HS-27A (cell line): ENCODE results near the gene MAPT.

Experiments used
- DNase-seq: peaks from one replicate; pipeline ENCODE4 v3.0.0-alpha.2; 2012; ENCODE audit warnings: low read depth, missing footprints

MAPT gene

GRCh38 chr17:45973946-45974859 is 79.8 kb downstream of the MAPT start:
- DNase-seq: no peak

GRCh38 chr17:45974916-45975630 is 80.7 kb downstream of the MAPT start:
- no peak for DNase-seq

GRCh38 chr17:45975640-45976295 is 81.4 kb downstream of the MAPT start:
- no peak for DNase-seq

- no peak for DNase-seq
Observed at GRCh38 chr17:45976391-45976754, 82.0 kb downstream of the MAPT start.

GRCh38 chr17:45976755-45977505 is 82.6 kb downstream of the MAPT start:
- no peak for DNase-seq

- DNase-seq: no peak
Observed at GRCh38 chr17:45977506-45977824, 83.1 kb downstream of the MAPT start.

- DNase-seq: no peak
Observed at GRCh38 chr17:45977976-45978626, 83.7 kb downstream of the MAPT start.

GRCh38 chr17:45979137-45979536 is 84.8 kb downstream of the MAPT start:
- DNase-seq: no peak

- DNase-seq: no peak
Observed at GRCh38 chr17:45980855-45981254, 86.5 kb downstream of the MAPT start.

- no peak for DNase-seq
Observed at GRCh38 chr17:45981306-45981705, 87.0 kb downstream of the MAPT start.

GRCh38 chr17:45982791-45983613 is 88.6 kb downstream of the MAPT start:
- no peak for DNase-seq

GRCh38 chr17:45983614-45984310 is 89.4 kb downstream of the MAPT start:
- DNase-seq: no peak

- no peak for DNase-seq
Observed at GRCh38 chr17:45984368-45984767, 90.0 kb downstream of the MAPT start.

GRCh38 chr17:45985447-45985846 is 91.1 kb downstream of the MAPT start:
- no peak for DNase-seq

- DNase-seq: no peak
Observed at GRCh38 chr17:45986056-45986455, 91.7 kb downstream of the MAPT start.

GRCh38 chr17:45987706-45988105 is 93.4 kb downstream of the MAPT start:
- DNase-seq: no peak

GRCh38 chr17:45989759-45990158 is 95.4 kb downstream of the MAPT start:
- DNase-seq: no peak

GRCh38 chr17:45990886-45991285 is 96.5 kb downstream of the MAPT start:
- DNase-seq: no peak

- DNase-seq: no peak
Observed at GRCh38 chr17:45991341-45991740, 97.0 kb downstream of the MAPT start.

- no peak for DNase-seq
Observed at GRCh38 chr17:45992175-45992574, 97.8 kb downstream of the MAPT start.
